GM12878 (cell line): ENCODE data around the gene C5. TPM values are rescaled to one million over a fixed set of nuclear protein-coding genes. Genes with fewer than 3 reads are reported as not detected.
A peak's percentile ranks its signal among the peaks of the same experiment; 100 is the strongest.

Experiments
- ATAC-seq: fragments of 200-7000 bp; cut with Tn5 transposase; 3 replicates; pipeline ENCODE4 v1.9.1; 2020; ENCODE audit warnings: mild to moderate bottlenecking, moderate library complexity
- BruUV-seq: library from RNA; stranded (reverse); fragments of 400-500 nt; replicated peaks from 2 replicates; lab custom pipeline; 2021; lab: Mats Ljungman, UMichigan
- CTCF ChIA-PET: fragments of 300-600 bp; sonication (Branson Sonifier 250); formaldehyde crosslinking; extraction: SDS; loops from one replicate; lab custom pipeline; 2021; ENCODE audit warnings: inconsistent platforms; lab: Yijun Ruan, JAX
- POLR2A ChIA-PET: fragments of 350-600 bp; formaldehyde crosslinking; extraction: SDS; loops from one replicate; lab custom pipeline; 2021; ENCODE audit warnings: inconsistent platforms; lab: Charles Lee
- RAD21 ChIA-PET: fragments of 300-600 bp; sonication (Branson Sonifier 250); formaldehyde crosslinking; loops from one replicate; lab custom pipeline; 2023; ENCODE audit warnings: antibody characterized with exemption; ENCODE audit not compliant: unreplicated experiment; lab: Charles Lee
- SMC1A ChIA-PET: fragments of 300-600 bp; sonication (Branson Sonifier 250); formaldehyde crosslinking; loops from one replicate; lab custom pipeline; 2023; ENCODE audit not compliant: unreplicated experiment, uncharacterized antibody; lab: Charles Lee
- DNase-seq: peaks from one replicate; pipeline ENCODE4 v3.0.0-alpha.2; 2011; ENCODE audit warnings: low read depth, low spot score
- FAIRE-seq: peaks from 3 replicates; lab custom pipeline; 2011; peaks lifted over from hg19 to GRCh38; lab: Jason Lieb, UNC
- H2AFZ ChIP-seq: 2 replicates; pipeline ENCODE4 v1.6.0; 2011; ENCODE audit warnings: low read depth, low read length, control low read depth; ENCODE audit not compliant: control insufficient read depth
- H3K27ac ChIP-seq: 2 replicates; pipeline ENCODE4 v1.5.1; 2011; ENCODE audit warnings: control low read depth; ENCODE audit not compliant: control insufficient read depth, insufficient read depth
- H3K27me3 ChIP-seq, 2 experiments: replicated peaks in 1 of 2; 2 replicates each; pipeline versions ENCODE4 v1.6.0 to v1.6.1; 2011; ENCODE audit warnings: low read length in 1 of 2; ENCODE audit not compliant: control insufficient read depth in 2 of 2, insufficient read depth in 2 of 2
- H3K36me3 ChIP-seq, 2 experiments: 2 replicates each; pipeline ENCODE4 v1.5.1; 2011; ENCODE audit warnings: low read length in 1 of 2; ENCODE audit not compliant: control insufficient read depth in 2 of 2, insufficient read depth in 2 of 2
- H3K4me1 ChIP-seq: 2 replicates; pipeline ENCODE4 v1.6.1; 2011; ENCODE audit warnings: mild to moderate bottlenecking, low read length, moderate library complexity, mixed read lengths; ENCODE audit not compliant: control insufficient read depth, insufficient read depth
- H3K4me2 ChIP-seq: 2 replicates; pipeline ENCODE4 v1.6.0; 2011; ENCODE audit warnings: control low read depth; ENCODE audit not compliant: control insufficient read depth, insufficient read depth
- H3K4me3 ChIP-seq: fragments of 200-600 bp; sonication (generic); 2 replicates; pipeline ENCODE4 v1.5.1; 2016
- H3K79me2 ChIP-seq: 2 replicates; pipeline ENCODE4 v1.6.0; 2011; ENCODE audit warnings: low read length; ENCODE audit not compliant: control insufficient read depth, insufficient read depth
- H3K9ac ChIP-seq: 2 replicates; pipeline ENCODE4 v1.8.0; 2011; ENCODE audit warnings: low read length, control low read depth, mixed read lengths; ENCODE audit not compliant: control insufficient read depth, insufficient read depth
- H3K9me3 ChIP-seq: replicated peaks from 3 replicates; pipeline ENCODE4 v1.5.1; 2011; ENCODE audit warnings: mild to moderate bottlenecking, low read length; ENCODE audit not compliant: control insufficient read depth, insufficient read depth
- H4K20me1 ChIP-seq: 2 replicates; pipeline ENCODE4 v1.6.0; 2011; ENCODE audit not compliant: control insufficient read depth, insufficient read depth
- ATF2 ChIP-seq: IDR thresholded peaks from 2 replicates; pipeline ENCODE4 v1.6.1; 2012; ENCODE audit warnings: low read length, inconsistent platforms
- BHLHE40 ChIP-seq, 2 experiments: fragments of 450-650 bp in 1 of 2; IDR thresholded peaks; 2 replicates each; pipeline ENCODE4 v1.6.1; 2011 to 2017; ENCODE audit warnings: low read depth in 2 of 2, borderline replicate concordance in 1 of 2, improper control_type of control experiment in 1 of 2, low read length in 1 of 2, mild to moderate bottlenecking in 1 of 2
- FOS ChIP-seq: IDR thresholded peaks from 3 replicates; pipeline ENCODE4 v1.6.1; 2011; ENCODE audit warnings: borderline replicate concordance; ENCODE audit not compliant: insufficient read length; ENCODE audit errors: extremely low read depth
- JUNB ChIP-seq: IDR thresholded peaks from 2 replicates; pipeline ENCODE4 v1.6.1; 2016; ENCODE audit warnings: antibody characterized with exemption, mild to moderate bottlenecking
- MLLT1 ChIP-seq: fragments of 450-650 bp; IDR thresholded peaks from 2 replicates; pipeline ENCODE4 v1.6.1; 2016; ENCODE audit warnings: mild to moderate bottlenecking
- PML ChIP-seq: IDR thresholded peaks from 2 replicates; pipeline ENCODE4 v1.6.1; 2012; ENCODE audit warnings: low read length, inconsistent platforms
- POLR2A ChIP-seq: IDR thresholded peaks from 2 replicates; pipeline ENCODE4 v1.6.1; 2011; ENCODE audit warnings: low read depth, mild to moderate bottlenecking, low read length
- POLR2AphosphoS2 ChIP-seq: IDR thresholded peaks from 2 replicates; pipeline ENCODE4 v1.6.1; 2011; ENCODE audit warnings: low read depth, mild to moderate bottlenecking, low read length, improper control_type of control experiment, moderate library complexity
- POLR2AphosphoS5 ChIP-seq: IDR thresholded peaks from 2 replicates; pipeline ENCODE4 v1.6.1; 2011; ENCODE audit warnings: mild to moderate bottlenecking, low read length, inconsistent platforms
- RAD51 ChIP-seq: fragments of 450-650 bp; IDR thresholded peaks from 2 replicates; pipeline ENCODE4 v1.6.1; 2016; ENCODE audit warnings: moderate library complexity, mild to moderate bottlenecking, inconsistent platforms
- ZNF622 ChIP-seq: fragments of 450-650 bp; IDR thresholded peaks from 2 replicates; pipeline ENCODE4 v1.6.1; 2017; ENCODE audit warnings: mild to moderate bottlenecking, inconsistent platforms
- WGBS: methylation state at CpG from one replicate; pipeline ENCODE4 v1.1.6; 2016; ENCODE audit warnings: low lambda C conversion rate; ENCODE audit not compliant: insufficient replicate concordance, insufficient coverage; ENCODE audit errors: missing lambda C conversion rate; 5-methylcytosine and 5-hydroxymethylcytosine counted together
- in situ Hi-C: fragments of 300-500 bp; cut with MboI; formaldehyde crosslinking; loops from 9 replicates; pipeline ENCODE4 v1.14.3; 2018; ENCODE audit warnings: mixed read lengths
- intact Hi-C: fragments of 100-400 bp; cut with micrococcal nuclease; formaldehyde crosslinking; loops from one replicate; pipeline ENCODE4 v1.14.2; 2022; ENCODE audit not compliant: unreplicated experiment
- polyA plus RNA-seq, 11 experiments: library from polyadenylated mRNA; depleted of rRNA in 4 of 11; unstranded in 6 of 11; stranded (reverse) in 5 of 11; fragments of >200 nt; fragmentation: Nextera tagmentation in 4 of 11; fragmentation: Illumina TruSeq in 1 of 11; extraction: Ambion mirVana in 4 of 11; extraction: Trizol in 1 of 11; gene quantifications; 1 replicate in 1 of 11; 2 replicates in 10 of 11; pipeline versions ENCODE4 v1.2.1 to v1.2.3, GENCODE V29; 2011 to 2016; ENCODE audit warnings: inconsistent platforms in 2 of 11, missing spikeins in 2 of 11, low read depth in 1 of 11
- total RNA-seq, 4 experiments: library from RNA; depleted of rRNA in 3 of 4; stranded (reverse); fragments of >200 nt in 3 of 4; fragmentation: Illumina TruSeq in 1 of 4; extraction: Trizol in 1 of 4; gene quantifications; 2 replicates each; pipeline versions ENCODE4 v1.2.1 to v1.2.3, GENCODE V29; 2013 to 2021

C5 gene
- total and polyA plus RNA-seq, 10 of the 15 experiments (the other 5 are each of a cell fraction or from before 2014, with no cell fraction given), result 0.39 to 2.2 (median 1.2) TPM

GRCh38 chr9:120912958-120913646 lies 137.0 kb downstream of the C5 start:
- no peak overlapping the region for H3K9ac ChIP-seq
- ATAC-seq (no peak), FAIRE-seq (no peak), DNase-seq (no peak)
- peaks cover 5% of the 10 kb centered on the region for H3K4me1 ChIP-seq
- ChIA-PET CTCF (interaction anchor here (1.0 kb wide), 1 partner anchor 11 kb away, joined by 4 read pairs; no protein-coding TSS in a partner anchor), SMC1A (interaction anchor here (0.9 kb wide), 1 partner anchor 18 kb away, joined by 3 read pairs; no protein-coding TSS in a partner anchor), POLR2A (no interaction called here), RAD21 (no interaction called here)
- H2AFZ ChIP-seq, result no peak overlapping the region
- no peak overlapping the region for H3K27ac ChIP-seq
- H3K27me3 ChIP-seq, result no peaks in the 10 kb centered on the region
- TF ChIP-seq POLR2AphosphoS2, result 0 out of 2 replicates have a peak, but pooled peaks have one; percentile 55
- TF ChIP-seq POLR2AphosphoS5, result peak; percentile 35; the same call in 1 of the 2 replicates
- TF ChIP-seq MLLT1, result no peak
- TF ChIP-seq JUNB, result no peak
- peak; percentile 11; the same call in 1 of the 2 replicates for TF ChIP-seq PML
- no peak for TF ChIP-seq FOS
- no peak for TF ChIP-seq RAD51
- TF ChIP-seq ZNF622, result no peak
- TF ChIP-seq POLR2A, result peak; percentile 46
- no peak for TF ChIP-seq ATF2
- no peak for TF ChIP-seq BHLHE40 (IDR thresholded peaks at IDR 0.05; ENCODE audit: borderline replicate concordance in 1 of 2, low read depth in 2 of 2, low read length in 1 of 2)
- in situ Hi-C loops (no loop called here), intact Hi-C loops (no loop called here)
- peaks cover 2% of the 10 kb centered on the region; the same call in 1 of the 3 replicates for H3K9me3 ChIP-seq
- H3K79me2 ChIP-seq, result peaks cover 34% of the 10 kb centered on the region
- 84% methylated on average over 13 of the region's 13 CpGs for WGBS
- H3K36me3 ChIP-seq, result peaks cover 48 to 68% of the 10 kb centered on the region in 2 experiments
- H3K4me3 ChIP-seq, result no peak overlapping the region
- BruUV-seq, result no TSS peak
- no peaks in the 10 kb centered on the region for H4K20me1 ChIP-seq
- H3K4me2 ChIP-seq, result no peak overlapping the region
